Trophoblast cell (in vitro differentiated cells and primary cell): Measurements from ENCODE around the gene CIC.

Experiments
- DNase-seq, 2 donors: peaks; one replicate each; pipeline ENCODE4 v3.0.0-alpha.2; 2016
- H2AFZ ChIP-seq: 2 replicates; pipeline ENCODE4 v1.6.1; 2013; ENCODE audit warnings: low read length, moderate library complexity, mild to moderate bottlenecking; ENCODE audit not compliant: insufficient read depth, poor library complexity
- H2AK5ac ChIP-seq: 2 replicates; pipeline ENCODE4 v1.6.1; 2013; ENCODE audit warnings: mild to moderate bottlenecking, low read length
- H2BK120ac ChIP-seq: 2 replicates; pipeline ENCODE4 v1.6.1; 2013; ENCODE audit warnings: low read length, mild to moderate bottlenecking, moderate library complexity; ENCODE audit not compliant: insufficient read depth, poor library complexity
- H2BK12ac ChIP-seq: 2 replicates; pipeline ENCODE4 v1.6.1; 2013; ENCODE audit warnings: mild to moderate bottlenecking, low read length, moderate library complexity
- H2BK5ac ChIP-seq: 2 replicates; pipeline ENCODE4 v1.6.1; 2013; ENCODE audit warnings: low read length, low read depth, moderate library complexity, mild to moderate bottlenecking; ENCODE audit not compliant: poor library complexity
- H3K14ac ChIP-seq: 2 replicates; pipeline ENCODE4 v1.6.1; 2013; ENCODE audit warnings: mild to moderate bottlenecking, low read length
- H3K18ac ChIP-seq: 2 replicates; pipeline ENCODE4 v1.6.1; 2013; ENCODE audit warnings: mild to moderate bottlenecking, low read length
- H3K23ac ChIP-seq: 2 replicates; pipeline ENCODE4 v1.6.1; 2013; ENCODE audit warnings: low read length
- H3K27ac ChIP-seq: 2 replicates; pipeline ENCODE4 v1.5.1; 2013; ENCODE audit warnings: low read depth, mild to moderate bottlenecking, inconsistent platforms, low read length, moderate library complexity
- H3K27me3 ChIP-seq: 2 replicates; pipeline ENCODE4 v1.6.1; 2013; ENCODE audit warnings: inconsistent platforms, mild to moderate bottlenecking, low read length, moderate library complexity; ENCODE audit not compliant: insufficient read depth
- H3K36me3 ChIP-seq, 2 experiments: 1 replicate in 1 of 2; 2 replicates in 1 of 2; pipeline ENCODE4 v1.6.1; 2013; ENCODE audit warnings: low read length in 2 of 2, mild to moderate bottlenecking in 2 of 2, moderate library complexity in 1 of 2; ENCODE audit not compliant: insufficient read depth in 2 of 2, control insufficient read depth in 1 of 2
- H3K4ac ChIP-seq: 2 replicates; pipeline ENCODE4 v1.6.1; 2013; ENCODE audit warnings: low read depth, mild to moderate bottlenecking, low read length, moderate library complexity
- H3K4me1 ChIP-seq, 2 experiments: 1 replicate in 1 of 2; 2 replicates in 1 of 2; pipeline ENCODE4 v1.6.1; 2013; ENCODE audit warnings: low read length in 2 of 2, mild to moderate bottlenecking in 2 of 2, moderate library complexity in 1 of 2; ENCODE audit not compliant: insufficient read depth in 2 of 2, control insufficient read depth in 1 of 2
- H3K4me2 ChIP-seq: 2 replicates; pipeline ENCODE4 v1.6.1; 2013; ENCODE audit warnings: inconsistent platforms, mild to moderate bottlenecking, low read length, moderate library complexity
- H3K4me3 ChIP-seq: 2 replicates; pipeline ENCODE4 v1.5.1; 2013; ENCODE audit warnings: mild to moderate bottlenecking, low read depth, low read length, inconsistent platforms
- H3K79me1 ChIP-seq: one replicate; pipeline ENCODE4 v1.6.1; 2013; ENCODE audit warnings: low read length
- H3K79me2 ChIP-seq: 2 replicates; pipeline ENCODE4 v1.6.1; 2013; ENCODE audit warnings: low read length, mild to moderate bottlenecking; ENCODE audit not compliant: control insufficient read depth, insufficient read depth, poor library complexity
- H3K9ac ChIP-seq: 2 replicates; pipeline ENCODE4 v1.6.1; 2013; ENCODE audit warnings: mild to moderate bottlenecking, low read length
- H3K9me3 ChIP-seq: 2 replicates; pipeline ENCODE4 v1.6.1; 2013; ENCODE audit warnings: low read depth, mild to moderate bottlenecking, control low read depth, inconsistent platforms, low read length; ENCODE audit not compliant: insufficient read depth
- H4K12ac ChIP-seq: 2 replicates; pipeline ENCODE4 v1.6.1; 2013; ENCODE audit warnings: low read depth, mild to moderate bottlenecking, low read length, moderate library complexity
- H4K8ac ChIP-seq: 2 replicates; pipeline ENCODE4 v1.6.1; 2013; ENCODE audit warnings: low read depth, mild to moderate bottlenecking, low read length, moderate library complexity
- H4K91ac ChIP-seq: one replicate; pipeline ENCODE4 v1.6.1; 2013; ENCODE audit warnings: low read depth, mild to moderate bottlenecking, low read length, moderate library complexity
- WGBS: extraction: QIAGEN DNeasy Blood & Tissue Kit; methylation state at CpG from one replicate; pipeline ENCODE4 v1.1.7; 2013; ENCODE audit warnings: missing lambda C conversion rate; ENCODE audit not compliant: insufficient read length, insufficient coverage; ENCODE audit errors: extremely low coverage; 5-methylcytosine and 5-hydroxymethylcytosine counted together

CIC gene

GRCh38 chr19:42269478-42270345, 660 bp downstream of the CIC start:
- H3K9ac ChIP-seq: peak overlapping the region; percentile 35
- H3K14ac ChIP-seq: peak overlapping the region; percentile 55
- peak overlapping the region; percentile 46 for H3K4ac ChIP-seq
- H4K8ac ChIP-seq: peak overlapping the region; percentile 76
- H2AK5ac ChIP-seq: peak overlapping the region; percentile 85
- H3K27ac ChIP-seq: peak overlapping the region; percentile 20
- H3K23ac ChIP-seq: no peak overlapping the region
- peaks cover 18% of the 10 kb centered on the region for H3K79me1 ChIP-seq
- no CpG with 5 or more reads among the region's 10 CpGs for WGBS
- H4K91ac ChIP-seq: peak overlapping the region; percentile 79
- peak overlapping the region; percentile 75 for H3K4me3 ChIP-seq
- no peaks in the 10 kb centered on the region for H3K27me3 ChIP-seq
- H2BK5ac ChIP-seq: peak overlapping the region; percentile 61
- H3K4me2 ChIP-seq: peak overlapping the region; percentile 70
- no peak for DNase-seq
- peaks cover 15 to 17% of the 10 kb centered on the region in 2 experiments for H3K4me1 ChIP-seq
- H2BK12ac ChIP-seq: peak overlapping the region; percentile 63
- H3K36me3 ChIP-seq: peaks cover 30 to 31% of the 10 kb centered on the region in 2 experiments
- H3K18ac ChIP-seq: peak overlapping the region; percentile 37
- peaks cover 3% of the 10 kb centered on the region for H3K9me3 ChIP-seq
- no peak overlapping the region for H2AFZ ChIP-seq
- H2BK120ac ChIP-seq: peak overlapping the region; percentile 20
- H4K12ac ChIP-seq: peak overlapping the region; percentile 22
- peaks cover 9% of the 10 kb centered on the region for H3K79me2 ChIP-seq

- Histone ChIP-seq H4K8ac (peak overlapping the region; percentile 76), H3K4me1 (peaks cover 15 to 17% of the 10 kb centered on the region in 2 experiments), H2BK12ac (peak overlapping the region; percentile 63), H3K79me1 (peaks cover 18% of the 10 kb centered on the region), H2AK5ac (peak overlapping the region; percentile 85), H3K4me3 (no peak overlapping the region), H3K79me2 (peaks cover 9% of the 10 kb centered on the region), H3K23ac (no peak overlapping the region), H3K18ac (peak overlapping the region; percentile 29), H3K36me3 (peaks cover 35 to 37% of the 10 kb centered on the region in 2 experiments), H3K27ac (peak overlapping the region; percentile 20), H3K9ac (no peak overlapping the region), H3K27me3 (no peaks in the 10 kb centered on the region), H4K91ac (peak overlapping the region; percentile 79), H3K9me3 (peaks cover 3% of the 10 kb centered on the region), H3K4me2 (peak overlapping the region; percentile 70), H4K12ac (no peak overlapping the region), H2BK120ac (peak overlapping the region; percentile 20), H2AFZ (peak overlapping the region; percentile 19), H3K14ac (peak overlapping the region; percentile 55), H2BK5ac (peak overlapping the region; percentile 42), H3K4ac (peak overlapping the region; percentile 46)
- no peak for DNase-seq
- no CpG with 5 or more reads among the region's 18 CpGs for WGBS
Measured at GRCh38 chr19:42270346-42271044, 1.4 kb downstream of the CIC start.

- no CpG with 5 or more reads among the region's 3 CpGs for WGBS
- no peak overlapping the region for H4K8ac ChIP-seq
- no peak overlapping the region for H2BK12ac ChIP-seq
Measured at GRCh38 chr19:42271045-42271419, 2.0 kb downstream of the CIC start.

GRCh38 chr19:42271861-42272534, 2.9 kb downstream of the CIC start:
- Histone ChIP-seq H3K23ac (no peak overlapping the region), H3K36me3 (peaks cover 35 to 41% of the 10 kb centered on the region in 2 experiments), H4K91ac (no peak overlapping the region), H3K27me3 (no peaks in the 10 kb centered on the region), H3K9me3 (peaks cover 3% of the 10 kb centered on the region), H3K4me3 (no peak overlapping the region), H2AK5ac (no peak overlapping the region), H2AFZ (no peak overlapping the region), H2BK5ac (no peak overlapping the region), H3K18ac (no peak overlapping the region), H2BK12ac (no peak overlapping the region), H3K27ac (no peak overlapping the region), H2BK120ac (no peak overlapping the region), H3K79me1 (peaks cover 18% of the 10 kb centered on the region), H3K4me2 (no peak overlapping the region), H3K14ac (no peak overlapping the region), H3K79me2 (peaks cover 9% of the 10 kb centered on the region), H3K4ac (no peak overlapping the region), H4K8ac (no peak overlapping the region), H3K4me1 (peaks cover 15 to 17% of the 10 kb centered on the region in 2 experiments), H3K9ac (no peak overlapping the region), H4K12ac (no peak overlapping the region)
- no CpG with 5 or more reads among the region's 35 CpGs for WGBS
- no peak for DNase-seq

More at GRCh38 chr19:42271045-42271419, 2.0 kb downstream of the CIC start:
- Histone ChIP-seq H3K36me3 (peaks cover 35 to 37% of the 10 kb centered on the region in 2 experiments), H3K4ac (no peak overlapping the region), H3K4me3 (no peak overlapping the region), H2BK5ac (no peak overlapping the region), H2BK120ac (no peak overlapping the region), H4K91ac (no peak overlapping the region), H3K9me3 (peaks cover 3% of the 10 kb centered on the region), H3K4me2 (no peak overlapping the region), H2AK5ac (no peak overlapping the region), H3K23ac (no peak overlapping the region), H2AFZ (no peak overlapping the region), H3K9ac (no peak overlapping the region), H3K18ac (no peak overlapping the region), H3K4me1 (peaks cover 15 to 17% of the 10 kb centered on the region in 2 experiments), H3K79me1 (peaks cover 18% of the 10 kb centered on the region), H3K79me2 (peaks cover 9% of the 10 kb centered on the region), H3K14ac (no peak overlapping the region), H4K12ac (no peak overlapping the region), H3K27me3 (no peaks in the 10 kb centered on the region), H3K27ac (no peak overlapping the region)
- no peak for DNase-seq
